HG02981 (cell line): Measurements from ENCODE around the gene ROBO1.

ENCODE experiments used
- ATAC-seq: cut with Tn5 transposase; IDR thresholded peaks from one replicate; pipeline ENCODE4 v1.9.1; 2021; ENCODE audit warnings: mild to moderate bottlenecking, moderate library complexity; ENCODE audit not compliant: unreplicated experiment

ROBO1 gene

DNA sequence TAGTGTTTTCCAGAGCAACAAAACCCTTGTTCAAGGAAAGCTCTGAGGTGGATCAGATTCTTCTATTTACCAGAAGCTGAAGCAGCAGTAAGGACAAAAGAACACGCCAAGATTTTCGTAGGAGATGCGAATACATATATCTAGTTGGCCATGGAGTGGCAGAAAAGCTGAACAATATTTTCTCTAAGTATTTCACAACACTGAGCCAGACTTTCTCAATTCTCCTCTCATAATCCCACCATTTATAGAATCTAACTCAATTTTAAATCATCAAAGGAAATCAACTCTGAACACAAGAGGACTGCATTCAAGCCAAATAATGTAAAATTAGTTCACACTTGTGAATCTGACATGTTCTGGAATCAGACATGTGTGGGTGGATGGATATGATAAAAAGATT is 775.0 kb downstream of the ROBO1 start:
- no peak for ATAC-seq

DNA sequence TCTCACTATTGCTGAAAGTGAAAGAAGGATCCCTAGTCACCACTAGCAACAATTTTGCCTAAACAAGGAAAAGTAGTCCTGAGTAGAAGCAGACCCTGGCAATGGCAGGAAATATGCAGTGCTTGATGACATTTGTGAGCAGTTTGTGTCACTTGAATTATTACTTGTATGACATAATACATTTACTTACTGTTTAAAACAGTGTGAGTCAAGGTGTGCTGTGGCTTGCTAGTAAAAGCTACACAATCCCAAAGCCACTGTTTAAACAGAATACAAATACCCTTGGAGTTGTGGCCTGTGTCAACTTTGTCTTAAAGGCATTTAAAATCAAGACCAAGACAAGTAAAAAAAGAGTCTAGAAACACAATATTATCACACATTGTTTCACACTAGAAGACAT is 775.4 kb downstream of the ROBO1 start:
- no peak for ATAC-seq

- no peak for ATAC-seq
These were observed 776.1 kb downstream of the ROBO1 start for GRCh38 chr3:78991656-78992055.

DNA sequence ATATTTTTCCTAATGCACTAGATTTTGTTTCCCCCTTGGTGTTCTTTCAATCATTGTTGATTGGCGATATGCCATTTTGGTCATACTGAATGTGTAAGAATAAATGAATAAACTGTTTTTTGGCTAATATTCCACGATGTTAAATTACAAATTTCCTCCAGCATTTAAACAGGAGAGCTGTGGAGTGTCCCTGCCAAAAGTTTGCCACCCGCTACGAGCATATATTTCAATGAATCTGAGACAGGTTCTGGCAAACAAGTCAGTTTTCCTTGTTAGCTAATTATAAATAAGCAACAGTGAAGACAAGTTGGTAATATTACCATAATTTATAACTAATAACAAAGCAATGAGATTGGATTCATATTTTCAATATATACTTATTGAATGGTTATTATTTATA is 777.6 kb downstream of the ROBO1 start:
- ATAC-seq, result no peak

GRCh38 chr3:78988324-78988723 is 779.5 kb downstream of the ROBO1 start:
- ATAC-seq, result no peak

DNA sequence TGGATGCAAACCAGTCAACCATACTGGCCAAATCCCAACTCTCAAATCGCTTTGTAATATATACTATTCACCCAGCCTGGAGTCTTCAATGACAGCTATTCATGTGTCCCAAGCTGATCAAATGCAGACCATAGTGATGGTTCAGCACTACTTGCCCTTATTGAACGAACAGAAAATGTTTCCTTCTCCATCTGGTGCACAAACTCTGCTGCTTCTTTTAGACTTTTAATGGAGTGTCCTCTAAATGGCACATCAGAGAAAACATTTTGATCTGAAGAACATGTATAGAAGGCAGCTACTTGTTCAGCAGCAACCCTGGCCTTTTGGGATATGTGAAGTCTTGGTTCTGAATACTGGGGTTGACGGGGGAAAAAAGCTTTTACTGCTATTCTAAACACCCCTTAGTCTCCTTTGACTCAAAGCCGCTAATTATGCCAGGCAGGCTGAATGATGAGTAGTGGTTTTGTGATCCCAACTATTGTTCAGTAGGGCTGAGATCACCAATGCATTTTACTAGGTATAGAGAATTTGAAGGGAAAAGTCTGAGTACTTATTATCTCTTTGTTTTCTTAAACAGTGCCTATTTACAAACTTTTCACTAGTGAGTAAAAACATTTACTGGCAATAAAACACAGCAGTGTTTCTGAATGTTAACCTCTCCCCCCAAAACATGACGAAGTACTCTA is 781.2 kb downstream of the ROBO1 start:
- ATAC-seq, result no peak

DNA sequence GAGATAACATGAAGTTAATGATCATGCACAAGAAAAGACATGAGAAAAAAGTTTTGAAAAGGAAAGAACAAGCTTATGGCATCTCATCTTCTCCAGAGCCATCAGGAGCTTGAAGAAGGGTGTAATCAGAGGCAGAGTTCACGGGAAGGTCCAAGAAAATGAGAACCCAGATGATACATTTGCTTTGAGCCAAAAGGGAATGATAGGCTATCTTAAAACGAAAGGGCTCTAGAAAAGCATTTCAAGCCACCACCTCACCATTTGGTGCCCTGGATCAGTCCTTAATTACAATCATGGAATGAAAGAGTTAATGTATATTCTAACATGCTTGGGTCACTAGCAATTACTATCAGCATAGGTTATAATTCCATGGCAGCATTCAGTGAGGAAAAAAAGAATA is 781.8 kb downstream of the ROBO1 start:
- ATAC-seq, result no peak

- ATAC-seq, result no peak
These were observed 788.8 kb downstream of the ROBO1 start for GRCh38 chr3:78979028-78979427.

DNA sequence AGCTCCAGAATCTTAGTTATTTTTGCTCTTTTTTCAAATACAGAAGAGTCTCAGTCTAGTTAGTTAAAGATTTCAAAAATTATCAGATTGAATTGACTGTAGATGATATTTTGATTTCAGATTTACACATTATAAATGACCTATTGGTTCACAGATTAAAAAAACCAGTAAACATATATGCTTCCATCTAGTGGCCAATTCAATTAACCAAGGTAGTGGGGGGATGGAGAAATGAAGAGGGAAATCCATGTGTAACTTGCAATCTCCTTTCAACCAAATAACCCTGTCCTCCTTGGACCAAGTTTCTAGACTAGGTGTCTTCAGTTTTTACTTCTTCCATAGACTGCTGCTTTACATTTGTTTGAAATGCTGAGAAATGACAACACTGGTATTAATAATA is 789.8 kb downstream of the ROBO1 start:
- no peak for ATAC-seq

GRCh38 chr3:78977073-78977472 is 790.7 kb downstream of the ROBO1 start:
- no peak for ATAC-seq

- no peak for ATAC-seq
These were observed 791.6 kb downstream of the ROBO1 start for GRCh38 chr3:78976200-78976599.

GRCh38 chr3:78974181-78974790 is 793.5 kb downstream of the ROBO1 start:
- ATAC-seq, result no peak

DNA sequence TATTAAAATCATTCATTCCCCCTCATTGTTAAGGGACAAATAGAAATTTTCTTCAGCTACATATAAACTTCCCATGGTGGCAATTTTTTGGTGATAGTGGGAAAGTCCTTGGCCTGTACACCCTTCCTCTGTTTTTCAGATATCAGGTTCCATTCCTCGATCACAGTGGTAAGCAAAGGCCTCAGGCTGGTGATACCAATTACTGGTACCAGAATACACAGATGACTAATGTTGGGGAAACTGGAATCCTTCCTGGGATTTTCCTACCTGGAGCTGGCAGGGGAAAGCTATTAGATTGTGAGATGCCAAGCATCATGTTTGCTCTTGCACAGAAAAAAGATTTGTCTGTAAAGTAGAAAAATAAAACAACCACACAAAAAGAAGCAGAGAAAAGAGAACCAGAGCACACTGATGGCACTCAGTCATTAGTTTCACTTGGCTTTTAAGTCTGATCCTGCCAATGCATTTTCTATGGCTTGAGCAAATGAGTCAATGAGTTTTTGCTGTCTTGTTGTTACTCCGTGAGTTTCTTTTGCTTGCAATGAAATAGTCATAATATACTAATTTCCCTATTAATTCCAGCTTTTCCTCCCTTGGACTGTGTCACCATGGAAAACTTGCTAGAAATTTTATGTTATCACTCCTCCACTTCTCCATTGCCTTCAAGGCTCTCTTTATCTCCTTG is 795.0 kb downstream of the ROBO1 start:
- no peak for ATAC-seq

GRCh38 chr3:78970656-78971055 is 797.1 kb downstream of the ROBO1 start:
- no peak for ATAC-seq

DNA sequence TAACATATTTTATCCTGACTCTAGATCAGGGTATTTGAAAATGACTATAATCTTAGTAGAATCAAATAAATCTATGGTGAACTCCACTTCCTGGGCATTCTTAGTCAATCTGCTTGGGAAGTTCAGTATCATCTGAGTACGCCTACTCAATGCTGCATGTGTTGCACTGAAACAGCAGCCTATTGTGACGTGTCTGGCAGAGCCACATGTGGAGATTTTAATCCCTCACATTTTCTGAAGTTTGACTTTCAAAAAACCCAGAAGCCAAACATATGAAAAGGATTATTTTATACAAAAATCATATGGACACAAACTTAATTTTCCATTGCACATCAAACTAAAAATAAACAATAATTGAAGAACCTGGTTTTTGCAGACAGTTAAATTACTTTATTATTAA is 798.3 kb downstream of the ROBO1 start:
- no peak for ATAC-seq

GRCh38 chr3:78967061-78967460 is 800.7 kb downstream of the ROBO1 start:
- no peak for ATAC-seq

GRCh38 chr3:78963771-78964170 is 804.0 kb downstream of the ROBO1 start:
- no peak for ATAC-seq

- ATAC-seq, result no peak
These were observed 810.3 kb downstream of the ROBO1 start for GRCh38 chr3:78957456-78957855.

DNA sequence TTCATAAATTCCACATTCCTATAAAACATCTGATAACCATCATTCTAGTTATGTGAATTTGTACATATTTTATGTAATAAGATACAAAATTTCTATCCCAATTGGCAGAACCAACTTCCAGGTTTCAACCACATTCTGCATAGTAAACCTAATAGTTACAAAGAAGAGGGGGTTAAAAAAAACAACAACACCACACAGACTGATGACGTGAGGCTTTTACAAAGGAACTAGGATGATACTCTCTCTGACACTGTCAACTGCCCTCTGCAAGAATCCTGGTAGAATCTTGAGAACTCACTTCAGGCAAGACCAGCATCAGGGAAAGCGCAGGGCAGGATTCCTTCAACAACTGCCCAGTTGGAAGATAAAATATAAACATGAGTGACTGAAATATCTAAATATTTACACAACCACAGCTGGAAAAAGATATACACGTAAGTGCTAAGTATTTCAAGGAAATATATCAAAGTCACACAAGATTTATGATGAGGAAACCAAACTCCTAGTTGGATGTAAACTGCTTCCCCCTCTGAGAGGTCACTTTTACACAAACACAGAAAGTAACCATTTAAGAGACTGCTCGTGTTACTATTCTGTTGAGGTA is 816.4 kb downstream of the ROBO1 start:
- no peak for ATAC-seq

DNA sequence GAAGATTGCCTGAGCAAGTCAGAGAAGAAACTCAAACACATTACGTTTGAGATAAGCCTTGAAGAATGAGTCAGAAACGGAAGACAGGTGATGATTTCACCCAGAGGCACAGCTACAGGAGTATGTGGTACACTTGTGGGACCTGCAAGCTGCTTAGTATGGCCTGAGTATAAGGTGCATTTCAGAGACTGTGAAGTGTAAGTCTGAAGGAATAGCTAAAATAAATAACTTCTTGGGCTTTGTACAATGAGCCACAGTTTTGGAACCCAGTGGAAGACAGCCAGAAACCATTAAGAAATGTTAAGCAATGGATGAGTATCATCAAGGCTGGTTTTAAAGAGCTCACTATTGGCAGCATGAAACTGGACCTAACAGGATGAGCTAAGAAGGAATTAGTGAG is 826.2 kb downstream of the ROBO1 start:
- no peak for ATAC-seq

DNA sequence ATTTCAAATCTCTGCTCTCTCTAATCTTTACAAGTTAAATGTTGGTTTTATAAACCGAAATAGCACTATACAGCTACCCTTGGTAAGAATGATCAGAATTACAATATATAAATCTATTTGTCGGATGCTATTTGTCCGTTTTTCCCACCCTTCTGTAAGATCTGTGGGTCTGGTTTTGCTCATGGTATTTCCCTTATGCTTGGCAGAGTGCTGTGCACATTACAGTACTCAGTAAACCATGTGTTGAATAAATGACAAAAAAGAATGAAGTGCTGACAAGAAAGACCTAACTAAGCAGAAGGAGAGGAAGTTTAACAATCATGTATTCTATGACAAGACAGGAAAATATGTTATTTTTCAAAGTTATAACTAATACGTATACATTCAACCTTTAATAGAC is 827.2 kb downstream of the ROBO1 start:
- no peak for ATAC-seq

GRCh38 chr3:78940128-78940527 is 827.7 kb downstream of the ROBO1 start:
- no peak for ATAC-seq
